ENCODE data around the gene COL5A1.

DNA sequence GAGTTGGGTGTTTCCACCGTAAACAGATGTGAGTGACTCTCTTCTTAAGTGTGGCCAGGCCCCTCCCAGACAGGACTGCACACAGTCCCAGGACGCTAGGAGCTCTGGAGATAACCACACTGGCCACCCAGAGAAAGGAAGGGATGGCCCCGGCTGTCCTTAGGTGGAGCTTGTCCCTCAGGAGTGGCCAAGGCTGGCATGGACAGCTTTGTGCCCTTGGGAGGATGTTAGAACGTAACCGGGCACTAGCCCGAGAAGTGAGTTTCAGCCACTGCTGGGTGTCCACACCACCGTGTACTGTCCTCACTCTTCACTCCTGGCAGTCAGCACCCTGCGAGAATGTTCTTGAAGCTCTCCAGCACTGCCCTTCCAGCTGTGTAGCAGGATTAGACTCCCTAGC, 203.2 kb downstream of the COL5A1 start:
- TF ChIP-seq CTCF (IDR thresholded peaks at IDR 0.05; ENCODE audit: borderline replicate concordance, extremely low read depth, low read length, poor library complexity, severe bottlenecking), result no peak
- TF ChIP-seq EZH2 (IDR thresholded peaks at IDR 0.05; ENCODE audit: borderline replicate concordance, low read depth, low read length, severe bottlenecking), result no peak

All from DND-41 (cell line).